ENCODE measurements around the gene SHROOM1. TPM values are rescaled to one million over a fixed set of nuclear protein-coding genes. Genes with fewer than 3 reads are reported as not detected.
A peak's percentile ranks its signal among the peaks of the same experiment; 100 is the strongest.

SHROOM1 gene
- total RNA-seq, 1 experiment from 2014 or later: 22.7 TPM

GRCh38 chr5:132866342-132867045, 36.0 kb upstream of the SHROOM1 start, which contains the start of the genes GDF9 and UQCRQ:
Gene GDF9, minus strand, starts transcription at chr5:132866469. Its CDS starts 1,936 bp downstream, at chr5:132864533.
Gene UQCRQ, plus strand, starts transcription at chr5:132866642. Its CDS starts 240 bp downstream, at chr5:132866882.
- CTCF ChIA-PET: interaction anchor here (0.6 to 13.6 kb wide), 18 partner anchors 10 to 1097 kb away, joined by 3 to 211 read pairs (median 3); partner anchors contain the start of genes KIF3A and SHROOM1
- intact Hi-C loops (cut with micrococcal nuclease): loop anchor here (1.0 kb wide), 3 partner anchors 25 to 340 kb away; partner anchors contain the start of gene SHROOM1

GRCh38 chr5:132865668-132866341, 35.4 kb upstream of the SHROOM1 start:
- H3K4me3 Mint-ChIP-seq (ENCODE audit: unreplicated experiment): peak overlapping the region; percentile 93
- intact Hi-C loops (cut with micrococcal nuclease): loop anchor here (1.0 kb wide), 3 partner anchors 25 to 340 kb away; partner anchors contain the start of gene SHROOM1
- TF ChIP-seq CTCF (IDR thresholded peaks at IDR 0.05; ENCODE audit: unreplicated experiment): no peak
- H3K27ac Mint-ChIP-seq (ENCODE audit: low read depth, unreplicated experiment): peak overlapping the region; percentile 96
- BruUV-seq (replicated peaks): TSS peak; percentile 80
- H3K4me1 Mint-ChIP-seq (ENCODE audit: insufficient read depth, unreplicated experiment): peaks cover 17% of the 10 kb centered on the region
- POLR2A ChIA-PET: interaction anchor here (0.6 to 11.0 kb wide), 27 partner anchors 10 to 1753 kb away, joined by 3 to 176 read pairs (median 7); partner anchors contain the start of genes CCNI2, KIF3A, RAD50 and SEPTIN8
- CTCF ChIA-PET: interaction anchor here (0.6 to 13.6 kb wide), 16 partner anchors 11 to 1098 kb away, joined by 3 to 211 read pairs (median 4); partner anchors contain the start of genes KIF3A and SHROOM1
- no peaks in the 10 kb centered on the region for H3K27me3 Mint-ChIP-seq (ENCODE audit: insufficient read depth, unreplicated experiment)
- peaks cover 44% of the 10 kb centered on the region for H3K36me3 Mint-ChIP-seq (ENCODE audit: insufficient read depth, unreplicated experiment)
- DNase-seq (ENCODE audit: unreplicated experiment): no peak
- no peaks in the 10 kb centered on the region for H3K9me3 Mint-ChIP-seq (ENCODE audit: unreplicated experiment)

More at GRCh38 chr5:132866342-132867045, 36.0 kb upstream of the SHROOM1 start, which contains the start of the genes GDF9 and UQCRQ:
- peaks cover 17% of the 10 kb centered on the region for H3K4me1 Mint-ChIP-seq (ENCODE audit: insufficient read depth, unreplicated experiment)
- peaks cover 51% of the 10 kb centered on the region for H3K36me3 Mint-ChIP-seq (ENCODE audit: insufficient read depth, unreplicated experiment)
- H3K27ac Mint-ChIP-seq (ENCODE audit: low read depth, unreplicated experiment): peak within 1 kb of the TSS; percentile 96
- DNase-seq (ENCODE audit: unreplicated experiment): peak; percentile 100
- TF ChIP-seq CTCF (IDR thresholded peaks at IDR 0.05; ENCODE audit: unreplicated experiment): peak; percentile 32
- POLR2A ChIA-PET: interaction anchor here (0.6 to 11.0 kb wide), 37 partner anchors 10 to 1753 kb away, joined by 3 to 176 read pairs (median 6); partner anchors contain the start of genes CCNI2, HSPA4, KIF3A and RAD50
- no peaks in the 10 kb centered on the region for H3K27me3 Mint-ChIP-seq (ENCODE audit: insufficient read depth, unreplicated experiment)
- H3K4me3 Mint-ChIP-seq (ENCODE audit: unreplicated experiment): peak within 1 kb of the TSS; percentile 93
- no peaks in the 10 kb centered on the region for H3K9me3 Mint-ChIP-seq (ENCODE audit: unreplicated experiment)
- no TSS peak for BruUV-seq (replicated peaks)

GRCh38 chr5:132860742-132861141, 30.3 kb upstream of the SHROOM1 start:
- Mint-ChIP-seq H3K9me3 (ENCODE audit: unreplicated experiment) (no peaks in the 10 kb centered on the region), H3K4me3 (ENCODE audit: unreplicated experiment) (no peak overlapping the region), H3K27me3 (ENCODE audit: insufficient read depth, unreplicated experiment) (peaks cover 13% of the 10 kb centered on the region), H3K36me3 (ENCODE audit: insufficient read depth, unreplicated experiment) (no peaks in the 10 kb centered on the region), H3K27ac (ENCODE audit: low read depth, unreplicated experiment) (no peak overlapping the region), H3K4me1 (ENCODE audit: insufficient read depth, unreplicated experiment) (peaks cover 5% of the 10 kb centered on the region)
- BruUV-seq (replicated peaks): no TSS peak
- no peak for TF ChIP-seq CTCF (IDR thresholded peaks at IDR 0.05; ENCODE audit: unreplicated experiment)
- DNase-seq (ENCODE audit: unreplicated experiment): no peak
- ChIA-PET CTCF (interaction anchor here (0.8 to 13.6 kb wide), 4 partner anchors 9 to 334 kb away, joined by 3 to 211 read pairs (median 10); partner anchors contain the start of gene SHROOM1), POLR2A (interaction anchor here (0.7 to 4.2 kb wide), 5 partner anchors 10 to 106 kb away, joined by 3 to 44 read pairs (median 4); no protein-coding TSS in a partner anchor)
- intact Hi-C loops (cut with micrococcal nuclease): no loop called here
